GM12878 (cell line): ENCODE data around the gene TACR2. TPM values are rescaled to one million over a fixed set of nuclear protein-coding genes. Genes with fewer than 3 reads are reported as not detected.

Experiments used
- ATAC-seq: fragments of 200-7000 bp; cut with Tn5 transposase; 3 replicates; pipeline ENCODE4 v1.9.1; 2020; ENCODE audit warnings: mild to moderate bottlenecking, moderate library complexity
- BruUV-seq: library from RNA; stranded (reverse); fragments of 400-500 nt; replicated peaks from 2 replicates; lab custom pipeline; 2021; lab: Mats Ljungman, UMichigan
- CTCF ChIA-PET: fragments of 300-600 bp; sonication (Branson Sonifier 250); formaldehyde crosslinking; extraction: SDS; loops from one replicate; lab custom pipeline; 2021; ENCODE audit warnings: inconsistent platforms; lab: Yijun Ruan, JAX
- POLR2A ChIA-PET: fragments of 350-600 bp; formaldehyde crosslinking; extraction: SDS; loops from one replicate; lab custom pipeline; 2021; ENCODE audit warnings: inconsistent platforms; lab: Charles Lee
- RAD21 ChIA-PET: fragments of 300-600 bp; sonication (Branson Sonifier 250); formaldehyde crosslinking; loops from one replicate; lab custom pipeline; 2023; ENCODE audit warnings: antibody characterized with exemption; ENCODE audit not compliant: unreplicated experiment; lab: Charles Lee
- SMC1A ChIA-PET: fragments of 300-600 bp; sonication (Branson Sonifier 250); formaldehyde crosslinking; loops from one replicate; lab custom pipeline; 2023; ENCODE audit not compliant: unreplicated experiment, uncharacterized antibody; lab: Charles Lee
- DNase-seq: peaks from one replicate; pipeline ENCODE4 v3.0.0-alpha.2; 2011; ENCODE audit warnings: low read depth, low spot score
- FAIRE-seq: peaks from 3 replicates; lab custom pipeline; 2011; peaks lifted over from hg19 to GRCh38; lab: Jason Lieb, UNC
- H2AFZ ChIP-seq: 2 replicates; pipeline ENCODE4 v1.6.0; 2011; ENCODE audit warnings: low read depth, low read length, control low read depth; ENCODE audit not compliant: control insufficient read depth
- H3K27ac ChIP-seq: 2 replicates; pipeline ENCODE4 v1.5.1; 2011; ENCODE audit warnings: control low read depth; ENCODE audit not compliant: control insufficient read depth, insufficient read depth
- H3K27me3 ChIP-seq, 2 experiments: replicated peaks in 1 of 2; 2 replicates each; pipeline versions ENCODE4 v1.6.0 to v1.6.1; 2011; ENCODE audit warnings: low read length in 1 of 2; ENCODE audit not compliant: control insufficient read depth in 2 of 2, insufficient read depth in 2 of 2
- H3K36me3 ChIP-seq, 2 experiments: 2 replicates each; pipeline ENCODE4 v1.5.1; 2011; ENCODE audit warnings: low read length in 1 of 2; ENCODE audit not compliant: control insufficient read depth in 2 of 2, insufficient read depth in 2 of 2
- H3K4me1 ChIP-seq: 2 replicates; pipeline ENCODE4 v1.6.1; 2011; ENCODE audit warnings: mild to moderate bottlenecking, low read length, moderate library complexity, mixed read lengths; ENCODE audit not compliant: control insufficient read depth, insufficient read depth
- H3K4me2 ChIP-seq: 2 replicates; pipeline ENCODE4 v1.6.0; 2011; ENCODE audit warnings: control low read depth; ENCODE audit not compliant: control insufficient read depth, insufficient read depth
- H3K4me3 ChIP-seq: fragments of 200-600 bp; sonication (generic); 2 replicates; pipeline ENCODE4 v1.5.1; 2016
- H3K79me2 ChIP-seq: 2 replicates; pipeline ENCODE4 v1.6.0; 2011; ENCODE audit warnings: low read length; ENCODE audit not compliant: control insufficient read depth, insufficient read depth
- H3K9ac ChIP-seq: 2 replicates; pipeline ENCODE4 v1.8.0; 2011; ENCODE audit warnings: low read length, control low read depth, mixed read lengths; ENCODE audit not compliant: control insufficient read depth, insufficient read depth
- H3K9me3 ChIP-seq: replicated peaks from 3 replicates; pipeline ENCODE4 v1.5.1; 2011; ENCODE audit warnings: mild to moderate bottlenecking, low read length; ENCODE audit not compliant: control insufficient read depth, insufficient read depth
- H4K20me1 ChIP-seq: 2 replicates; pipeline ENCODE4 v1.6.0; 2011; ENCODE audit not compliant: control insufficient read depth, insufficient read depth
- BRCA1 ChIP-seq: IDR thresholded peaks from 2 replicates; pipeline ENCODE4 v1.6.1; 2011; ENCODE audit warnings: low read depth, low read length, improper control_type of control experiment
- HCFC1 ChIP-seq: fragments of 150-350 bp; IDR thresholded peaks from 2 replicates; pipeline ENCODE4 v1.6.1; 2014; ENCODE audit warnings: low read length
- MEF2A ChIP-seq: IDR thresholded peaks from 2 replicates; pipeline ENCODE4 v1.6.1; 2011; ENCODE audit warnings: low read depth, mild to moderate bottlenecking, low read length, moderate library complexity; ENCODE audit not compliant: insufficient read depth
- MTA3 ChIP-seq: IDR thresholded peaks from 2 replicates; pipeline ENCODE4 v1.6.1; 2012; ENCODE audit warnings: low read length, inconsistent platforms, borderline replicate concordance
- MYC ChIP-seq: IDR thresholded peaks from 2 replicates; pipeline ENCODE4 v1.6.1; 2011; ENCODE audit warnings: mild to moderate bottlenecking, low read length, moderate library complexity, inconsistent platforms; ENCODE audit not compliant: insufficient read depth, insufficient replicate concordance, insufficient read length, severe bottlenecking
- POU2F2 ChIP-seq: IDR thresholded peaks from 3 replicates; pipeline ENCODE4 v1.6.1; 2011; ENCODE audit warnings: low read depth, mild to moderate bottlenecking, low read length, borderline replicate concordance
- SP1 ChIP-seq: IDR thresholded peaks from one replicate; pipeline ENCODE4 v1.6.1; 2011; ENCODE audit warnings: low read depth, low read length
- ZNF274 ChIP-seq: IDR thresholded peaks from one replicate; pipeline ENCODE4 v1.8.0; 2011; ENCODE audit not compliant: insufficient read length, insufficient read depth
- ZZZ3 ChIP-seq: IDR thresholded peaks from 2 replicates; pipeline ENCODE4 v1.6.1; 2011; ENCODE audit warnings: low read depth; ENCODE audit not compliant: control insufficient read depth, insufficient read length
- WGBS: methylation state at CpG from one replicate; pipeline ENCODE4 v1.1.6; 2016; ENCODE audit warnings: low lambda C conversion rate; ENCODE audit not compliant: insufficient replicate concordance, insufficient coverage; ENCODE audit errors: missing lambda C conversion rate; 5-methylcytosine and 5-hydroxymethylcytosine counted together
- in situ Hi-C: fragments of 300-500 bp; cut with MboI; formaldehyde crosslinking; loops from 9 replicates; pipeline ENCODE4 v1.14.3; 2018; ENCODE audit warnings: mixed read lengths
- intact Hi-C: fragments of 100-400 bp; cut with micrococcal nuclease; formaldehyde crosslinking; loops from one replicate; pipeline ENCODE4 v1.14.2; 2022; ENCODE audit not compliant: unreplicated experiment
- polyA plus RNA-seq, 11 experiments: library from polyadenylated mRNA; depleted of rRNA in 4 of 11; unstranded in 6 of 11; stranded (reverse) in 5 of 11; fragments of >200 nt; fragmentation: Nextera tagmentation in 4 of 11; fragmentation: Illumina TruSeq in 1 of 11; extraction: Ambion mirVana in 4 of 11; extraction: Trizol in 1 of 11; gene quantifications; 1 replicate in 1 of 11; 2 replicates in 10 of 11; pipeline versions ENCODE4 v1.2.1 to v1.2.3, GENCODE V29; 2011 to 2016; ENCODE audit warnings: inconsistent platforms in 2 of 11, missing spikeins in 2 of 11, low read depth in 1 of 11
- total RNA-seq, 4 experiments: library from RNA; depleted of rRNA in 3 of 4; stranded (reverse); fragments of >200 nt in 3 of 4; fragmentation: Illumina TruSeq in 1 of 4; extraction: Trizol in 1 of 4; gene quantifications; 2 replicates each; pipeline versions ENCODE4 v1.2.1 to v1.2.3, GENCODE V29; 2013 to 2021
- TF ChIP-seq, protein P1 (sequence below): fragments of 450-650 bp; IDR thresholded peaks from 2 replicates; pipeline ENCODE4 v1.6.1; 2017; ENCODE audit warnings: low read depth, mild to moderate bottlenecking, moderate library complexity

TACR2 gene
- total and polyA plus RNA-seq, 10 of the 15 experiments (the other 5 are each of a cell fraction or from before 2014, with no cell fraction given): 0.11 TPM; not detected in 9

DNA sequence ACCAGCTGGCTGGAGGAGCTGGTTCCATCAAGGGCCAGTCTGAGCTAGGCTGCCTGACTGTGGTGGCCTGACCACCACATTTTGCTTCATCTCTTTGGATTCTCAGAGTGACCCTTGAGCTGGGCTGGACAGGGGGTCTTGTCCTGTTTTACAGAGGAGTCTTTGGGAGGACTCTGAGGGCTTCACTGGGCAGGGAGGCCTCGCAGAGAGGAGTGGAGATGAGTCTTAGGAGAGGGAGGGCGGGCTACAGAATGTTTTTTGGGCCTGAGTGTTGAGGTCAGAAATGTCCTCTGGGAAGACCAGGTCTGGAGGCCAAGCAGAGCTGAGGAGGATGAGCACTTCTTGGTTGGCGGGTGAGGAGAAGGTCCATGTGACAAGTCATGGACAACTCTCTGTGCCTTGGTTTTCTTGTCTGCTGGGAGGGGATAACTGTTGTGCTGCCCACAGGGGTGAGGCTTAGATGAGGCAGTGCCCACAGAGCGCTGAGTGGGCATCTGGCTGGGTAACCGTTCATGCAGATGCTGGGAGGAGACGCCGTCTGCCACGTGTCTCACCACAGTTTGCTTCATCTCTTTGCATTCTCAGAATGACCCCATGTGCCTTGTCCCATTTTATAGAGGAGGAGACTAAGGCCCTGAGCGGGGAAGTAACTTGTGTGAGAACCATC is 44.0 kb upstream of the TACR2 start (continued):
- TF ChIP-seq, protein P1, sequence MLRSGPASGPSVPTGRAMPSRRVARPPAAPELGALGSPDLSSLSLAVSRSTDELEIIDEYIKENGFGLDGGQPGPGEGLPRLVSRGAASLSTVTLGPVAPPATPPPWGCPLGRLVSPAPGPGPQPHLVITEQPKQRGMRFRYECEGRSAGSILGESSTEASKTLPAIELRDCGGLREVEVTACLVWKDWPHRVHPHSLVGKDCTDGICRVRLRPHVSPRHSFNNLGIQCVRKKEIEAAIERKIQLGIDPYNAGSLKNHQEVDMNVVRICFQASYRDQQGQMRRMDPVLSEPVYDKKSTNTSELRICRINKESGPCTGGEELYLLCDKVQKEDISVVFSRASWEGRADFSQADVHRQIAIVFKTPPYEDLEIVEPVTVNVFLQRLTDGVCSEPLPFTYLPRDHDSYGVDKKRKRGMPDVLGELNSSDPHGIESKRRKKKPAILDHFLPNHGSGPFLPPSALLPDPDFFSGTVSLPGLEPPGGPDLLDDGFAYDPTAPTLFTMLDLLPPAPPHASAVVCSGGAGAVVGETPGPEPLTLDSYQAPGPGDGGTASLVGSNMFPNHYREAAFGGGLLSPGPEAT: no peak

DNA sequence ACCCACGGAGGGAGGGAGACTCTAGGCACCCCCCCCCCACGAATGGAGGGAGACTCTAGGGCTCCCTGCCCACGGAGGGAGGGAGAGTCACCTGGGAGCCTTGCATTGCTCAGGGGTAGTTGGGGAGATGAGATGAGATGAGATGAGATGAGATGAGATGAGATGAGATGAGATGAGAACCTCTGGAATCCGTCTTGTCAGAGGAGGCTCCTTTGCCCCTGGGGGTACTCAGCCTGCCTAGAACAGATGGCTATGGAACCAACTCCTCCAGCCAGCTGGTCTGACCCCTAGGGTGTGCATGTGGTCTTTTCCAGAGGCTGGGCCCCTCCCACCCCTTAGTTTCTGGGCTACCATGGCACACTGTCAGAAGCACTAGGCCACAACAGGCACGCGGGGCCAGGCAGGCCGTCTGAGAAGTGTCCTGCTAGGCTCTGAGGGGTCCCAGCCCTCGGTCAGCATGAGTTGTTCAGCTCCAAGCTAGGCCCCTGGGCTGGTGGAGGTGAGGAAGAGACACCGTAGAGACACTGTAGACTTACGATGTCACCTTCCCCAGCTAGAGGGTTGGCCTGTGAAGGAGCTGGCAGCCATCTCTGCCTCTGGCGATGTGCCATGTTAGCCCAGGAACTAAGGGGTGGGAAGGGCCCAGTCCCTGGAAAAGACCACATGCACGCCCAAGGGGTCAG is 43.3 kb upstream of the TACR2 start:
- Histone ChIP-seq H3K4me3 (no peak overlapping the region), H3K4me1 (peaks cover 26% of the 10 kb centered on the region), H3K9ac (no peak overlapping the region), H3K27ac (no peak overlapping the region), H3K9me3 (no peaks in the 10 kb centered on the region), H3K79me2 (no peaks in the 10 kb centered on the region), H3K36me3 (no peaks in the 10 kb centered on the region; a peak in 1 of 4 replicates), H3K4me2 (no peak overlapping the region), H3K27me3 (no peaks in the 10 kb centered on the region), H4K20me1 (no peaks in the 10 kb centered on the region), H2AFZ (no peak overlapping the region)
- no TSS peak for BruUV-seq
- FAIRE-seq: no peak
- ChIA-PET RAD21 (interaction anchor here (1.1 kb wide), 1 partner anchor 12 kb away, joined by 3 read pairs; no protein-coding TSS in a partner anchor), POLR2A (interaction anchor here (1.1 kb wide), 1 partner anchor 11 kb away, joined by 3 read pairs; no protein-coding TSS in a partner anchor), CTCF (interaction anchor here (2.1 kb wide), 1 partner anchor 10 kb away, joined by 11 read pairs; no protein-coding TSS in a partner anchor), SMC1A (no interaction called here)
- TF ChIP-seq MTA3 (no peak), BRCA1 (no peak), ZZZ3 (no peak), HCFC1 (no peak), MEF2A (no peak), ZNF274 (no peak), POU2F2 (no peak), SP1 (no peak), MYC (no peak)
- in situ Hi-C loops: no loop called here
- intact Hi-C loops: no loop called here
- no peak for ATAC-seq
- no peak for DNase-seq
- 42% methylated on average over 12 of the region's 12 CpGs for WGBS
